GM10248 (cell line): ENCODE results near the gene SYT15B.
"Not testable (repeated sequence)": the region's sequence is repeated elsewhere in the genome, so short reads cannot be mapped to it uniquely, and the experiment has no call there.

Source experiments
- CTCF ChIA-PET: fragments of 300-600 bp; sonication (Branson Sonifier 250); formaldehyde crosslinking; extraction: SDS; loops from one replicate; lab custom pipeline; 2021; ENCODE audit warnings: antibody characterized with exemption; lab: Yijun Ruan, JAX
- POLR2A ChIA-PET: fragments of 350-650 bp; sonication (Branson Sonifier 250); formaldehyde crosslinking; extraction: SDS; loops from one replicate; lab custom pipeline; 2020; ENCODE audit warnings: antibody characterized with exemption; lab: Yijun Ruan, JAX
- DNase-seq: peaks from one replicate; pipeline ENCODE4 v3.0.0; 2012; ENCODE audit errors: extremely low spot score
- CTCF ChIP-seq: IDR thresholded peaks from 2 replicates; pipeline ENCODE4 v1.5.1; 2012; ENCODE audit warnings: mild to moderate bottlenecking, low read depth; ENCODE audit errors: extremely low read depth, missing control alignments, control extremely low read depth

SYT15B gene

GRCh38 chr10:47763554-47764175 is at the start of gene SYT15B:
TSS of gene SYT15B (minus strand) at chr10:47763592. CDS start at chr10:47762640, 952 bp downstream.
- CTCF ChIA-PET, DNase-seq, POLR2A ChIA-PET: not testable (repeated sequence)

- DNase-seq, POLR2A ChIA-PET, CTCF ChIA-PET: not testable (repeated sequence)
These were observed 16.2 kb upstream of the SYT15B start for GRCh38 chr10:47779590-47779989.

GRCh38 chr10:47775361-47776231 is 12.2 kb upstream of the SYT15B start:
- TF ChIP-seq CTCF: peak; percentile 34
- DNase-seq, CTCF ChIA-PET, POLR2A ChIA-PET: not testable (repeated sequence)

- CTCF ChIA-PET, DNase-seq, POLR2A ChIA-PET: not testable (repeated sequence)
These were observed 7.4 kb upstream of the SYT15B start for GRCh38 chr10:47770745-47771144.

- POLR2A ChIA-PET, CTCF ChIA-PET, DNase-seq: not testable (repeated sequence)
These were observed 5.3 kb upstream of the SYT15B start for GRCh38 chr10:47768578-47769115.

GRCh38 chr10:47768085-47768484 is 4.7 kb upstream of the SYT15B start:
- DNase-seq, POLR2A ChIA-PET, CTCF ChIA-PET: not testable (repeated sequence)

GRCh38 chr10:47767236-47767635 is 3.8 kb upstream of the SYT15B start:
- DNase-seq, CTCF ChIA-PET, POLR2A ChIA-PET: not testable (repeated sequence)

GRCh38 chr10:47765232-47765631 is 1.8 kb upstream of the SYT15B start:
- POLR2A ChIA-PET, DNase-seq, CTCF ChIA-PET: not testable (repeated sequence)

- CTCF ChIA-PET: not testable (repeated sequence)
These were observed 478 bp downstream of the SYT15B start for GRCh38 chr10:47762674-47763553.

GRCh38 chr10:47758855-47759254 is 4.5 kb downstream of the SYT15B start:
- CTCF ChIA-PET, POLR2A ChIA-PET, DNase-seq: not testable (repeated sequence)

More at GRCh38 chr10:47762674-47763553, 478 bp downstream of the SYT15B start:
- DNase-seq, POLR2A ChIA-PET: not testable (repeated sequence)

- CTCF ChIA-PET, POLR2A ChIA-PET, DNase-seq: not testable (repeated sequence)
These were observed 7.2 kb downstream of the SYT15B start for GRCh38 chr10:47756169-47756568.

GRCh38 chr10:47753871-47754270 is 9.5 kb downstream of the SYT15B start:
- CTCF ChIA-PET, DNase-seq, POLR2A ChIA-PET: not testable (repeated sequence)

GRCh38 chr10:47753176-47753575 is 10.2 kb downstream of the SYT15B start:
- DNase-seq, CTCF ChIA-PET, POLR2A ChIA-PET: not testable (repeated sequence)

GRCh38 chr10:47751821-47752220 is 11.6 kb downstream of the SYT15B start:
- POLR2A ChIA-PET, DNase-seq, CTCF ChIA-PET: not testable (repeated sequence)

GRCh38 chr10:47750360-47750759 is 13.0 kb downstream of the SYT15B start:
- POLR2A ChIA-PET, DNase-seq, CTCF ChIA-PET: not testable (repeated sequence)

GRCh38 chr10:47746780-47747376 is 16.5 kb downstream of the SYT15B start:
- DNase-seq, POLR2A ChIA-PET, CTCF ChIA-PET: not testable (repeated sequence)
